ENCODE measurements around the gene ZNF746. TPM values are rescaled to one million over a fixed set of nuclear protein-coding genes. Genes with fewer than 3 reads are reported as not detected.

Gene ZNF746
- total and polyA plus RNA-seq, 9 of the 15 experiments (the other 6 are each of a cell fraction or from before 2014, with no cell fraction given) = 1.7 to 31.6 (median 13.3) TPM

DNA sequence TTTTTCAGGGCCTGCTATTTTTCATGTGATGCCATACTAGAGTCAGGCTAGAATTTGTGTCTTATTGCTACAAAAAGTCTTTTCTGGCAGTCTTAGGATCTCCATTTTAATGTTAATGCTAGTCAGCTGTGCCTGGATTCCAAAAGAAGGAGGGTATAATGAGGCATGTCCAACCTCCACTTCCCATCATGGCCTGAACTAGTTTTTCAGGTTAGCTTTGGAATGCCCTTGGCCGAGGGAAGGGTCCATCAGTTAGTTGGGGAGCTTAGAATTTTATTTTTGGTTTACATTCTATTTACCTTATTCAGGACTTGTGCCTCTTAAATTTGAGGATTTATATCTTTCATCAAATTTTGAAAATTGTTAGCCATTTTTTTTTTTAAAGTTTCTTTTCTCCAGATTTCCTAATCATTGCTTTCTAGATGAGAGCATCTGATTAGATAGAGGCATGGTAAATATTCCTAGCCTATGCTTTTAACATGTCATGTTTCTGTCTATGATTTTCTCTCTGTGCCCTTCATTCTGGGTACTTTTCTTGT lies 30.2 kb downstream of the ZNF746 start:
- BruUV-seq (replicated peaks) = no TSS peak
- TF ChIP-seq ZNF197 (CRISPR knock-in tag; IDR thresholded peaks at IDR 0.05; ENCODE audit: low read depth) (no peak), SRF (CRISPR knock-in tag; IDR thresholded peaks at IDR 0.05) (no peak), FOSL1 (tag; conservative IDR thresholded peaks at IDR 0.05) (no peak), GATA2 (CRISPR knock-in tag; IDR thresholded peaks at IDR 0.05) (no peak), PTRF (tag; IDR thresholded peaks at IDR 0.05) (no peak), ETV6 (IDR thresholded peaks at IDR 0.05; ENCODE audit: borderline replicate concordance in 1 of 2, low read depth in 2 of 2, low read length in 1 of 2) (no peak), ETV6 (CRISPR knock-in tag; IDR thresholded peaks at IDR 0.05; ENCODE audit: borderline replicate concordance) (no peak), HDAC1 (IDR thresholded peaks at IDR 0.05) (no peak), EZH2 (IDR thresholded peaks at IDR 0.05; ENCODE audit: borderline replicate concordance, low read depth, low read length) (no peak), ZFP36 (IDR thresholded peaks at IDR 0.05; ENCODE audit: low read depth, low read length, partially characterized antibody) (no peak)
- TF ChIP-seq, protein P1, sequence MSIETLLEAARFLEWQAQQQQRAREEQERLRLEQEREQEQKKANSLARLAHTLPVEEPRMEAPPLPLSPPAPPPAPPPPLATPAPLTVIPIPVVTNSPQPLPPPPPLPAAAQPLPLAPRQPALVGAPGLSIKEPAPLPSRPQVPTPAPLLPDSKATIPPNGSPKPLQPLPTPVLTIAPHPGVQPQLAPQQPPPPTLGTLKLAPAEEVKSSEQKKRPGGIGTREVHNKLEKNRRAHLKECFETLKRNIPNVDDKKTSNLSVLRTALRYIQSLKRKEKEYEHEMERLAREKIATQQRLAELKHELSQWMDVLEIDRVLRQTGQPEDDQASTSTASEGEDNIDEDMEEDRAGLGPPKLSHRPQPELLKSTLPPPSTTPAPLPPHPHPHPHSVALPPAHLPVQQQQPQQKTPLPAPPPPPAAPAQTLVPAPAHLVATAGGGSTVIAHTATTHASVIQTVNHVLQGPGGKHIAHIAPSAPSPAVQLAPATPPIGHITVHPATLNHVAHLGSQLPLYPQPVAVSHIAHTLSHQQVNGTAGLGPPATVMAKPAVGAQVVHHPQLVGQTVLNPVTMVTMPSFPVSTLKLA (conservative IDR thresholded peaks at IDR 0.05) = no peak
- TF ChIP-seq, protein P2, sequence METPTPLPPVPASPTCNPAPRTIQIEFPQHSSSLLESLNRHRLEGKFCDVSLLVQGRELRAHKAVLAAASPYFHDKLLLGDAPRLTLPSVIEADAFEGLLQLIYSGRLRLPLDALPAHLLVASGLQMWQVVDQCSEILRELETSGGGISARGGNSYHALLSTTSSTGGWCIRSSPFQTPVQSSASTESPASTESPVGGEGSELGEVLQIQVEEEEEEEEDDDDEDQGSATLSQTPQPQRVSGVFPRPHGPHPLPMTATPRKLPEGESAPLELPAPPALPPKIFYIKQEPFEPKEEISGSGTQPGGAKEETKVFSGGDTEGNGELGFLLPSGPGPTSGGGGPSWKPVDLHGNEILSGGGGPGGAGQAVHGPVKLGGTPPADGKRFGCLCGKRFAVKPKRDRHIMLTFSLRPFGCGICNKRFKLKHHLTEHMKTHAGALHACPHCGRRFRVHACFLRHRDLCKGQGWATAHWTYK (CRISPR knock-in tag; IDR thresholded peaks at IDR 0.05) = no peak
- TF ChIP-seq, protein P3, sequence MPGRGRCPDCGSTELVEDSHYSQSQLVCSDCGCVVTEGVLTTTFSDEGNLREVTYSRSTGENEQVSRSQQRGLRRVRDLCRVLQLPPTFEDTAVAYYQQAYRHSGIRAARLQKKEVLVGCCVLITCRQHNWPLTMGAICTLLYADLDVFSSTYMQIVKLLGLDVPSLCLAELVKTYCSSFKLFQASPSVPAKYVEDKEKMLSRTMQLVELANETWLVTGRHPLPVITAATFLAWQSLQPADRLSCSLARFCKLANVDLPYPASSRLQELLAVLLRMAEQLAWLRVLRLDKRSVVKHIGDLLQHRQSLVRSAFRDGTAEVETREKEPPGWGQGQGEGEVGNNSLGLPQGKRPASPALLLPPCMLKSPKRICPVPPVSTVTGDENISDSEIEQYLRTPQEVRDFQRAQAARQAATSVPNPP (IDR thresholded peaks at IDR 0.05; ENCODE audit: borderline replicate concordance, insufficient read depth, insufficient read length) = no peak
- TF ChIP-seq, protein P4, sequence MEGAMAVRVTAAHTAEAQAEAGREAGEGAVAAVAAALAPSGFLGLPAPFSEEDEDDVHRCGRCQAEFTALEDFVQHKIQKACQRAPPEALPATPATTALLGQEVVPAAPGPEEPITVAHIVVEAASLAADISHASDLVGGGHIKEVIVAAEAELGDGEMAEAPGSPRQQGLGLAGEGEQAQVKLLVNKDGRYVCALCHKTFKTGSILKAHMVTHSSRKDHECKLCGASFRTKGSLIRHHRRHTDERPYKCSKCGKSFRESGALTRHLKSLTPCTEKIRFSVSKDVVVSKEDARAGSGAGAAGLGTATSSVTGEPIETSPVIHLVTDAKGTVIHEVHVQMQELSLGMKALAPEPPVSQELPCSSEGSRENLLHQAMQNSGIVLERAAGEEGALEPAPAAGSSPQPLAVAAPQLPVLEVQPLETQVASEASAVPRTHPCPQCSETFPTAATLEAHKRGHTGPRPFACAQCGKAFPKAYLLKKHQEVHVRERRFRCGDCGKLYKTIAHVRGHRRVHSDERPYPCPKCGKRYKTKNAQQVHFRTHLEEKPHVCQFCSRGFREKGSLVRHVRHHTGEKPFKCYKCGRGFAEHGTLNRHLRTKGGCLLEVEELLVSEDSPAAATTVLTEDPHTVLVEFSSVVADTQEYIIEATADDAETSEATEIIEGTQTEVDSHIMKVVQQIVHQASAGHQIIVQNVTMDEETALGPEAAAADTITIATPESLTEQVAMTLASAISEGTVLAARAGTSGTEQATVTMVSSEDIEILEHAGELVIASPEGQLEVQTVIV (CRISPR knock-in tag; IDR thresholded peaks at IDR 0.05; ENCODE audit: borderline replicate concordance) = no peak
- Histone ChIP-seq H3K4me1 (replicated peaks in 1 of 2; ENCODE audit: control insufficient read depth in 2 of 2, insufficient read depth in 2 of 2, low read length in 2 of 2) (no peaks in the 10 kb centered on the region), H3K9ac (ENCODE audit: insufficient read depth in 1 of 2, low read depth in 2 of 2, low read length in 2 of 2) (no peak overlapping the region), H2AFZ (ENCODE audit: low read depth, low read length) (no peak overlapping the region), H3K4me2 (ENCODE audit: insufficient read depth, low read length) (no peak overlapping the region), H3K27ac (ENCODE audit: extremely low read depth, low read depth, low read length) (no peak overlapping the region), H3K79me2 (ENCODE audit: control insufficient read depth, insufficient read depth, low read length) (no peaks in the 10 kb centered on the region), H4K20me1 (replicated peaks; ENCODE audit: control insufficient read depth, insufficient read depth, low read length) (no peaks in the 10 kb centered on the region), H3K4me3 (no peak overlapping the region), H3K9me1 (ENCODE audit: control insufficient read depth, insufficient read depth, low read length) (no peaks in the 10 kb centered on the region), H3K9me3 (replicated peaks; ENCODE audit: control insufficient read depth, insufficient read depth, low read depth, low read length) (peaks cover 3% of the 10 kb centered on the region; the same call in 1 of the 2 replicates), H3K36me3 (ENCODE audit: control insufficient read depth, insufficient read depth, low read length) (peaks cover under 1% of the 10 kb centered on the region; the same call in 1 of the 3 replicates), H3K27me3 (ENCODE audit: control insufficient read depth in 2 of 2, insufficient read depth in 2 of 2, low read length in 2 of 2) (peaks cover 4 to 7% of the 10 kb centered on the region in 2 experiments; a peak in 3 of 5 replicates)
- in situ Hi-C loops (cut with MboI) = no loop called here
- WGBS (ENCODE audit: insufficient coverage, low coverage, missing lambda C conversion rate) = 5% methylated on average over 1 of the region's 1 CpG
- no peak for ATAC-seq
- DNase-seq (ENCODE audit: extremely low read depth in 1 of 4, low spot score in 3 of 4) = no peak
- CTCF ChIA-PET (ENCODE audit: low intra/inter-chr PET ratio) = no interaction called here
- intact Hi-C loops (cut with micrococcal nuclease) = no loop called here
- FAIRE-seq = no peak
- POLR2A ChIA-PET = interaction anchor here (1.1 to 1.3 kb wide), 2 partner anchors 15 to 21 kb away, joined by 4 read pairs; no protein-coding TSS in a partner anchor

All from K562 (cell line).